ENCODE measurements around the gene ATP5MG.

- TF ChIP-seq GATA3 (IDR thresholded peaks at IDR 0.05; ENCODE audit: low read depth, low read length) (no peak), GATA2 (IDR thresholded peaks at IDR 0.05; ENCODE audit: low read depth, low read length) (no peak)
These were observed 30.6 kb upstream of the ATP5MG start for GRCh38 chr11:118370774-118371173.

All from SH-SY5Y (cell line).